Measurements from ENCODE around the gene COPZ2. TPM values are rescaled to one million over a fixed set of nuclear protein-coding genes. Genes with fewer than 3 reads are reported as not detected.
A peak's percentile ranks its signal among the peaks of the same experiment; 100 is the strongest.

The COPZ2 gene
- total and polyA plus RNA-seq, 9 of the 15 experiments (the other 6 are each of a cell fraction or from before 2014, with no cell fraction given), result 0.22 to 0.49 TPM; not detected in 7

DNA sequence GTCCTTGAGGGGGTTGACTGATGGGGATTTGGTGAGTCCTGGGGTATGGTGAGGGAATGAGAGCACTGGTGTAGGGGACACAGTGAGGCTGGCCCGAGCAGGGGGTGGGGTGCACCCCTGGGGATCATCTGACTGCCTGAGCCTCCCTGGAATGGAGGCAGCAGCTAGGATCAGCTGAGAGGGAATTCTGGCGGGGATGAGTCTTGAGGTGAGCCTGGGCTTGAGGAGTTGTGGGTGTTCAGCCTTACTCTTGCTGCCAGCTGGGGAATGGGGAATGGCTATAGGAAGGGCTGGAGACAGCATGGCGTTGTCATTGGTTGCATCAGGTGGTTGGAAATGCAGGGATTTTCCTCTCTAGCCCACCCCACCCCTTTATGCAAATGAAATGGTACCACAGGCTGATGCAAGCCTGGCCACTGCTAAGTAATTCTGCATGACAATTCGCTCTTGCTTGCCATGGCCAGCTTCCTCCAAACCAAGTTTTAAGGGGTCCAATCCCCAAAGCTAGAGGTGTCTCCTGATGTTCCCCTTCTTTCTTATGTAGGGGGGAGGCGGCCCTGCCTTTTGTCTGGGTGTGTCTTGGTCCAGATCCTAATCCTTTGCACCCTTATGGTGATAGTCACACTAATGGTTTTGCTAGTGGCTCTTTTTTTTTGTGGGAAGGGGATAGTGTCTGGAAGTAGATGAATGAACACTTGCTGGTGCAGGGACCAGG is 18.1 kb upstream of the COPZ2 start (continued):
- TF ChIP-seq, protein P1, sequence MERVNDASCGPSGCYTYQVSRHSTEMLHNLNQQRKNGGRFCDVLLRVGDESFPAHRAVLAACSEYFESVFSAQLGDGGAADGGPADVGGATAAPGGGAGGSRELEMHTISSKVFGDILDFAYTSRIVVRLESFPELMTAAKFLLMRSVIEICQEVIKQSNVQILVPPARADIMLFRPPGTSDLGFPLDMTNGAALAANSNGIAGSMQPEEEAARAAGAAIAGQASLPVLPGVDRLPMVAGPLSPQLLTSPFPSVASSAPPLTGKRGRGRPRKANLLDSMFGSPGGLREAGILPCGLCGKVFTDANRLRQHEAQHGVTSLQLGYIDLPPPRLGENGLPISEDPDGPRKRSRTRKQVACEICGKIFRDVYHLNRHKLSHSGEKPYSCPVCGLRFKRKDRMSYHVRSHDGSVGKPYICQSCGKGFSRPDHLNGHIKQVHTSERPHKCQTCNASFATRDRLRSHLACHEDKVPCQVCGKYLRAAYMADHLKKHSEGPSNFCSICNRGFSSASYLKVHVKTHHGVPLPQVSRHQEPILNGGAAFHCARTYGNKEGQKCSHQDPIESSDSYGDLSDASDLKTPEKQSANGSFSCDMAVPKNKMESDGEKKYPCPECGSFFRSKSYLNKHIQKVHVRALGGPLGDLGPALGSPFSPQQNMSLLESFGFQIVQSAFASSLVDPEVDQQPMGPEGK (CRISPR knock-in tag; IDR thresholded peaks at IDR 0.05; ENCODE audit: borderline replicate concordance), result 0 out of 2 replicates have a peak, but pooled peaks have one; percentile 41
- peak; percentile 91 for TF ChIP-seq SMAD4 (CRISPR knock-in tag; conservative IDR thresholded peaks at IDR 0.05)
- TF ChIP-seq NRF1 (conservative IDR thresholded peaks at IDR 0.05 in 1 of 2, IDR thresholded peaks at IDR 0.05 in 1 of 2), result peak; percentile 7 to 29; a peak in 1 of 4 replicates
- peak; percentile 73; the same call in 1 of the 2 replicates for TF ChIP-seq ZNF311 (CRISPR knock-in tag; IDR thresholded peaks at IDR 0.05)
- no peak for TF ChIP-seq SMARCA5 (IDR thresholded peaks at IDR 0.05)
- TF ChIP-seq, protein P2, sequence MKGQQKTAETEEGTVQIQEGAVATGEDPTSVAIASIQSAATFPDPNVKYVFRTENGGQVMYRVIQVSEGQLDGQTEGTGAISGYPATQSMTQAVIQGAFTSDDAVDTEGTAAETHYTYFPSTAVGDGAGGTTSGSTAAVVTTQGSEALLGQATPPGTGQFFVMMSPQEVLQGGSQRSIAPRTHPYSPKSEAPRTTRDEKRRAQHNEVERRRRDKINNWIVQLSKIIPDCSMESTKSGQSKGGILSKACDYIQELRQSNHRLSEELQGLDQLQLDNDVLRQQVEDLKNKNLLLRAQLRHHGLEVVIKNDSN (CRISPR knock-in tag; IDR thresholded peaks at IDR 0.05), result peak; percentile 20; the same call in 1 of the 2 replicates
- no peak for TF ChIP-seq PRPF4 (IDR thresholded peaks at IDR 0.05; ENCODE audit: insufficient read depth, low read depth, low read length, poor library complexity, severe bottlenecking)
- TF ChIP-seq GABPA (tag; conservative IDR thresholded peaks at IDR 0.05; ENCODE audit: low read depth), result peak; percentile 42; the same call in 1 of the 2 replicates
- no peak for TF ChIP-seq ZNF224 (CRISPR knock-in tag; IDR thresholded peaks at IDR 0.05)
- TF ChIP-seq, protein P3, sequence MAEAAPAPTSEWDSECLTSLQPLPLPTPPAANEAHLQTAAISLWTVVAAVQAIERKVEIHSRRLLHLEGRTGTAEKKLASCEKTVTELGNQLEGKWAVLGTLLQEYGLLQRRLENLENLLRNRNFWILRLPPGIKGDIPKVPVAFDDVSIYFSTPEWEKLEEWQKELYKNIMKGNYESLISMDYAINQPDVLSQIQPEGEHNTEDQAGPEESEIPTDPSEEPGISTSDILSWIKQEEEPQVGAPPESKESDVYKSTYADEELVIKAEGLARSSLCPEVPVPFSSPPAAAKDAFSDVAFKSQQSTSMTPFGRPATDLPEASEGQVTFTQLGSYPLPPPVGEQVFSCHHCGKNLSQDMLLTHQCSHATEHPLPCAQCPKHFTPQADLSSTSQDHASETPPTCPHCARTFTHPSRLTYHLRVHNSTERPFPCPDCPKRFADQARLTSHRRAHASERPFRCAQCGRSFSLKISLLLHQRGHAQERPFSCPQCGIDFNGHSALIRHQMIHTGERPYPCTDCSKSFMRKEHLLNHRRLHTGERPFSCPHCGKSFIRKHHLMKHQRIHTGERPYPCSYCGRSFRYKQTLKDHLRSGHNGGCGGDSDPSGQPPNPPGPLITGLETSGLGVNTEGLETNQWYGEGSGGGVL (CRISPR knock-in tag; IDR thresholded peaks at IDR 0.05), result 0 out of 2 replicates have a peak, but pooled peaks have one; percentile 21
- TF ChIP-seq, protein P4, sequence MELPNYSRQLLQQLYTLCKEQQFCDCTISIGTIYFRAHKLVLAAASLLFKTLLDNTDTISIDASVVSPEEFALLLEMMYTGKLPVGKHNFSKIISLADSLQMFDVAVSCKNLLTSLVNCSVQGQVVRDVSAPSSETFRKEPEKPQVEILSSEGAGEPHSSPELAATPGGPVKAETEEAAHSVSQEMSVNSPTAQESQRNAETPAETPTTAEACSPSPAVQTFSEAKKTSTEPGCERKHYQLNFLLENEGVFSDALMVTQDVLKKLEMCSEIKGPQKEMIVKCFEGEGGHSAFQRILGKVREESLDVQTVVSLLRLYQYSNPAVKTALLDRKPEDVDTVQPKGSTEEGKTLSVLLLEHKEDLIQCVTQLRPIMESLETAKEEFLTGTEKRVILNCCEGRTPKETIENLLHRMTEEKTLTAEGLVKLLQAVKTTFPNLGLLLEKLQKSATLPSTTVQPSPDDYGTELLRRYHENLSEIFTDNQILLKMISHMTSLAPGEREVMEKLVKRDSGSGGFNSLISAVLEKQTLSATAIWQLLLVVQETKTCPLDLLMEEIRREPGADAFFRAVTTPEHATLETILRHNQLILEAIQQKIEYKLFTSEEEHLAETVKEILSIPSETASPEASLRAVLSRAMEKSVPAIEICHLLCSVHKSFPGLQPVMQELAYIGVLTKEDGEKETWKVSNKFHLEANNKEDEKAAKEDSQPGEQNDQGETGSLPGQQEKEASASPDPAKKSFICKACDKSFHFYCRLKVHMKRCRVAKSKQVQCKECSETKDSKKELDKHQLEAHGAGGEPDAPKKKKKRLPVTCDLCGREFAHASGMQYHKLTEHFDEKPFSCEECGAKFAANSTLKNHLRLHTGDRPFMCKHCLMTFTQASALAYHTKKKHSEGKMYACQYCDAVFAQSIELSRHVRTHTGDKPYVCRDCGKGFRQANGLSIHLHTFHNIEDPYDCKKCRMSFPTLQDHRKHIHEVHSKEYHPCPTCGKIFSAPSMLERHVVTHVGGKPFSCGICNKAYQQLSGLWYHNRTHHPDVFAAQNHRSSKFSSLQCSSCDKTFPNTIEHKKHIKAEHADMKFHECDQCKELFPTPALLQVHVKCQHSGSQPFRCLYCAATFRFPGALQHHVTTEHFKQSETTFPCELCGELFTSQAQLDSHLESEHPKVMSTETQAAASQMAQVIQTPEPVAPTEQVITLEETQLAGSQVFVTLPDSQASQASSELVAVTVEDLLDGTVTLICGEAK (IDR thresholded peaks at IDR 0.05), result 0 out of 2 replicates have a peak, but pooled peaks have one; percentile 0
- TF ChIP-seq, protein P4 (CRISPR knock-in tag; IDR thresholded peaks at IDR 0.05), result no peak
- no peak for TF ChIP-seq HNRNPH1 (optimal IDR thresholded peaks at IDR 0.05; ENCODE audit: low read depth, low read length)

All from K562 (cell line).